GM12875 (cell line): ENCODE measurements around the gene TRIM2.

ENCODE experiments used
- H3K4me3 ChIP-seq: one replicate; pipeline ENCODE4 v1.5.1; 2011; ENCODE audit warnings: low read depth, low read length, control low read depth
- TF ChIP-seq, protein P1 (sequence below): IDR thresholded peaks from 2 replicates; pipeline ENCODE4 v1.5.1; 2011; ENCODE audit warnings: low read depth, mild to moderate bottlenecking, control low read depth, inconsistent platforms, low read length, moderate library complexity, borderline replicate concordance; ENCODE audit not compliant: insufficient read depth

TRIM2 gene

GRCh38 chr4:153344131-153345011 lies 140.1 kb downstream of the TRIM2 start, which contains the start of gene MND1:
MND1 (plus strand) TSS chr4:153344688; CDS start chr4:153344738, 50 bp downstream.
- TF ChIP-seq, protein P1, sequence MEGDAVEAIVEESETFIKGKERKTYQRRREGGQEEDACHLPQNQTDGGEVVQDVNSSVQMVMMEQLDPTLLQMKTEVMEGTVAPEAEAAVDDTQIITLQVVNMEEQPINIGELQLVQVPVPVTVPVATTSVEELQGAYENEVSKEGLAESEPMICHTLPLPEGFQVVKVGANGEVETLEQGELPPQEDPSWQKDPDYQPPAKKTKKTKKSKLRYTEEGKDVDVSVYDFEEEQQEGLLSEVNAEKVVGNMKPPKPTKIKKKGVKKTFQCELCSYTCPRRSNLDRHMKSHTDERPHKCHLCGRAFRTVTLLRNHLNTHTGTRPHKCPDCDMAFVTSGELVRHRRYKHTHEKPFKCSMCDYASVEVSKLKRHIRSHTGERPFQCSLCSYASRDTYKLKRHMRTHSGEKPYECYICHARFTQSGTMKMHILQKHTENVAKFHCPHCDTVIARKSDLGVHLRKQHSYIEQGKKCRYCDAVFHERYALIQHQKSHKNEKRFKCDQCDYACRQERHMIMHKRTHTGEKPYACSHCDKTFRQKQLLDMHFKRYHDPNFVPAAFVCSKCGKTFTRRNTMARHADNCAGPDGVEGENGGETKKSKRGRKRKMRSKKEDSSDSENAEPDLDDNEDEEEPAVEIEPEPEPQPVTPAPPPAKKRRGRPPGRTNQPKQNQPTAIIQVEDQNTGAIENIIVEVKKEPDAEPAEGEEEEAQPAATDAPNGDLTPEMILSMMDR = peak; percentile 95
- H3K4me3 ChIP-seq = peak within 1 kb of the TSS; percentile 98

- H3K4me3 ChIP-seq = peak overlapping the region; percentile 98
- TF ChIP-seq, protein P1 = no peak
Observed at GRCh38 chr4:153345012-153345981, 141.1 kb downstream of the TRIM2 start.

DNA sequence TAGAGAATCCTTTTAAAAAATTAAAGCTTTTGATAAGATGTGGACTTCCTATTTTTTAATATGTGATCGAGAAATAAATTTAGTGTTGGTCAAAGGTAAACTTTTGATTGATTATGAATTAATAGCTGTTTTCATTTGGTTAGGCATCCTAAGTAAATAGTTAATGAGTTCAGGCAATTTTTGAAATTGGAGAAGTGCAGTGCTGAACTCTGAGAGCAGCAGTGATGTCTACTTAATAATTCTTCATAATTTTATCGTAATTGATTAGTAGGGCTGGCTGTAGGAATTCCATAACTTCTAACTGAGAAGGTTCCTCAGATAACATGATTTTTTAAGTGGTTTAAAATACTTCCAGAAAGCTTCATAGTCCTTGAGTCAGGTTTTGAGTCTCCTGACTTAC lies 141.8 kb downstream of the TRIM2 start:
- TF ChIP-seq, protein P1 = no peak
- peak overlapping the region; percentile 98 for H3K4me3 ChIP-seq

- peak overlapping the region; percentile 10 for H3K4me3 ChIP-seq
- TF ChIP-seq, protein P1 = no peak
Observed at GRCh38 chr4:153346563-153346962, 142.3 kb downstream of the TRIM2 start.

DNA sequence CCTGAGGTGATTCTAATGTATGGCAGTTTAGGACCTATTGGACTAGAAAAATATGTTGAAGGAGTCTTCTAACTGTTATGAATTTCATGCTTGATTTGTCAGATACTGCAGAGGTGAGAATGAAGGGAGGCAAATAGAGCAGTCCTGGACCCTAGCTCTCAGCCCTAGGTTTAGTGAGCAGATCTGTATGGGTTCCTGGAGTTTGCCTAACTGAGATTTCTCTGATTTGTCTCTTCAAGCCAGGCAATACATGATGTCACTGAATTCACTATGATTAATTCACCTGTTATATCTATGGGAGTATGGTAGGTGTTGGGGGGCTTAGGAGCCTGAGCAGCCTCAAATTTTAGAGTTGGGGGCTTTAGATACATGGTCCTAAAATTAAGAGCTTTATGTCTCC lies 142.9 kb downstream of the TRIM2 start:
- peak overlapping the region; percentile 1 for H3K4me3 ChIP-seq

GRCh38 chr4:153348006-153348405 lies 143.8 kb downstream of the TRIM2 start:
- TF ChIP-seq, protein P1 = no peak
- H3K4me3 ChIP-seq = no peak overlapping the region

More for the DNA sequence above, 142.9 kb downstream of the TRIM2 start:
- TF ChIP-seq, protein P1 = no peak
